ENCODE data around the gene NLE1.

DNA sequence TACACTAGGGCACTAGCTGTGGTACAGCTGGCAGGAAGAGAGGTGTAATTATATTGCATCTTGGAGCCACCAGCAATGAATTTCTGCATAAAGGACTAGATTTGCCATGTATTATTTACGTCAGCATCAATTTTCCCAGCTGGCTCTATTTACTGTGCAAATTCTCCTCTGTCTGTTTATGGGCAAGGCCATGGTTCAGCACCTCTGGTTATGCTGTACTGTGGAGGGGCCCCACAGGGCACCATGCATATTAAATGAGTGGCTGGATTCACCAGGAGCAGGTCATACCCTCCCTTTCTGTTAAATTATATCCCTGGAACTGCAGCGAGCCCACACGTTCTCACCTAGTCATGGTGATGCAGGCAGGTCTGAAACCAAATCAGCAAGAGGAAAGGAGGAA lies 42.2 kb downstream of the NLE1 start:
- TF ChIP-seq, protein P1, sequence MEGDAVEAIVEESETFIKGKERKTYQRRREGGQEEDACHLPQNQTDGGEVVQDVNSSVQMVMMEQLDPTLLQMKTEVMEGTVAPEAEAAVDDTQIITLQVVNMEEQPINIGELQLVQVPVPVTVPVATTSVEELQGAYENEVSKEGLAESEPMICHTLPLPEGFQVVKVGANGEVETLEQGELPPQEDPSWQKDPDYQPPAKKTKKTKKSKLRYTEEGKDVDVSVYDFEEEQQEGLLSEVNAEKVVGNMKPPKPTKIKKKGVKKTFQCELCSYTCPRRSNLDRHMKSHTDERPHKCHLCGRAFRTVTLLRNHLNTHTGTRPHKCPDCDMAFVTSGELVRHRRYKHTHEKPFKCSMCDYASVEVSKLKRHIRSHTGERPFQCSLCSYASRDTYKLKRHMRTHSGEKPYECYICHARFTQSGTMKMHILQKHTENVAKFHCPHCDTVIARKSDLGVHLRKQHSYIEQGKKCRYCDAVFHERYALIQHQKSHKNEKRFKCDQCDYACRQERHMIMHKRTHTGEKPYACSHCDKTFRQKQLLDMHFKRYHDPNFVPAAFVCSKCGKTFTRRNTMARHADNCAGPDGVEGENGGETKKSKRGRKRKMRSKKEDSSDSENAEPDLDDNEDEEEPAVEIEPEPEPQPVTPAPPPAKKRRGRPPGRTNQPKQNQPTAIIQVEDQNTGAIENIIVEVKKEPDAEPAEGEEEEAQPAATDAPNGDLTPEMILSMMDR (IDR thresholded peaks at IDR 0.05), result no peak
- TF ChIP-seq MXI1 (IDR thresholded peaks at IDR 0.05; ENCODE audit: low read depth, low read length) (no peak), POLR2AphosphoS5 (IDR thresholded peaks at IDR 0.05; ENCODE audit: low read depth, low read length) (no peak), YY1 (IDR thresholded peaks at IDR 0.05; ENCODE audit: low read depth) (no peak)

All from SK-N-SH (cell line).